ENCODE data around the gene RAB28. TPM values are rescaled to one million over a fixed set of nuclear protein-coding genes. Genes with fewer than 3 reads are reported as not detected.
A peak's percentile ranks its signal among the peaks of the same experiment; 100 is the strongest.
"Not testable (repeated sequence)": the region's sequence is repeated elsewhere in the genome, so short reads cannot be mapped to it uniquely, and the experiment has no call there.

The RAB28 gene
- total and polyA plus RNA-seq, 7 donors = 12.7 to 32.1 (median 24.1) TPM

GRCh38 chr4:13403833-13404232 is 80.3 kb downstream of the RAB28 start:
- intact Hi-C loops (cut with DNase I) = loop anchor here (10.0 kb wide), 1 partner anchor 549 kb away; no protein-coding TSS in a partner anchor
- WGBS, 2 donors = 87 to 97% methylated on average over 2 of the region's 2 CpGs

GRCh38 chr4:13403326-13403725 is 80.8 kb downstream of the RAB28 start:
- H3K27ac ChIP-seq = no peak overlapping the region
- TF ChIP-seq POLR2AphosphoS5 (IDR thresholded peaks at IDR 0.05) (no peak), EP300 (IDR thresholded peaks at IDR 0.05) (no peak), POLR2A (IDR thresholded peaks at IDR 0.05) (no peak), CTCF (IDR thresholded peaks at IDR 0.05) (no peak)
- WGBS, 2 donors = 84 to 85% methylated on average over 4 of the region's 4 CpGs
- H3K4me1 ChIP-seq = peaks cover 0 to 14% (median 0%) of the 10 kb centered on the region in 4 donors
- H3K9me3 ChIP-seq = peaks cover 0 to 2% (median 0%) of the 10 kb centered on the region in 4 donors
- H3K27me3 ChIP-seq = no peaks in the 10 kb centered on the region
- intact Hi-C loops (cut with DNase I) = loop anchor here (10.0 kb wide), 1 partner anchor 549 kb away; no protein-coding TSS in a partner anchor
- no peak for DNase-seq
- H3K36me3 ChIP-seq = no peaks in the 10 kb centered on the region
- H3K4me3 ChIP-seq = no peak overlapping the region

More at GRCh38 chr4:13403833-13404232, 80.3 kb downstream of the RAB28 start:
- Histone ChIP-seq H3K36me3 (no peaks in the 10 kb centered on the region), H3K4me1 (peaks cover 0 to 14% (median 0%) of the 10 kb centered on the region in 4 donors), H3K4me3 (no peak overlapping the region), H3K27ac (no peak overlapping the region), H3K27me3 (no peaks in the 10 kb centered on the region), H3K9me3 (peaks cover 0 to 2% (median 0%) of the 10 kb centered on the region in 4 donors)
- no peak for DNase-seq
- TF ChIP-seq POLR2A (IDR thresholded peaks at IDR 0.05) = no peak
- no peak for TF ChIP-seq POLR2AphosphoS5 (IDR thresholded peaks at IDR 0.05)
- TF ChIP-seq CTCF (IDR thresholded peaks at IDR 0.05) = no peak
- TF ChIP-seq EP300 (IDR thresholded peaks at IDR 0.05) = no peak

GRCh38 chr4:13399257-13399656 is 84.9 kb downstream of the RAB28 start:
- Histone ChIP-seq H3K4me3 (no peak overlapping the region), H3K9me3 (no peaks in the 10 kb centered on the region), H3K36me3 (no peaks in the 10 kb centered on the region), H3K27ac (no peak overlapping the region), H3K4me1 (peaks cover 0 to 34% (median 10%) of the 10 kb centered on the region in 4 donors), H3K27me3 (no peaks in the 10 kb centered on the region)
- no peak for DNase-seq
- TF ChIP-seq CTCF (IDR thresholded peaks at IDR 0.05) (no peak), POLR2AphosphoS5 (IDR thresholded peaks at IDR 0.05) (no peak), EP300 (IDR thresholded peaks at IDR 0.05) (no peak), POLR2A (IDR thresholded peaks at IDR 0.05) (no peak)
- intact Hi-C loops (cut with DNase I) = no loop called here

GRCh38 chr4:13396161-13396560 is 88.0 kb downstream of the RAB28 start:
- Histone ChIP-seq H3K4me1 (peaks cover 0 to 30% (median 10%) of the 10 kb centered on the region in 4 donors), H3K27me3 (no peaks in the 10 kb centered on the region), H3K36me3 (no peaks in the 10 kb centered on the region), H3K4me3 (no peak overlapping the region), H3K27ac (peak overlapping the region in 1 of 4 donors; percentile 0), H3K9me3 (no peaks in the 10 kb centered on the region)
- no peak for TF ChIP-seq CTCF (IDR thresholded peaks at IDR 0.05)
- TF ChIP-seq EP300 (IDR thresholded peaks at IDR 0.05) = no peak
- TF ChIP-seq POLR2AphosphoS5 (IDR thresholded peaks at IDR 0.05) = peak; percentile 72 to 82 (median 78)
- no peak for DNase-seq
- intact Hi-C loops (cut with DNase I) = no loop called here
- 24% methylated on average over 1 of the region's 1 CpG for WGBS, 2 donors

GRCh38 chr4:13389901-13390300 is 94.2 kb downstream of the RAB28 start:
- intact Hi-C loops (cut with DNase I); H3K27me3 ChIP-seq; H3K27ac ChIP-seq; H3K4me3 ChIP-seq; H3K4me1 ChIP-seq; H3K9me3 ChIP-seq; DNase-seq; H3K36me3 ChIP-seq: not testable (repeated sequence)
- 87 to 95% methylated on average over 4 of the region's 4 CpGs for WGBS, 2 donors
